ENCODE data around the gene PIK3R2.
"Not testable (repeated sequence)": the region's sequence is repeated elsewhere in the genome, so short reads cannot be mapped to it uniquely, and the experiment has no call there.

Gene PIK3R2

DNA sequence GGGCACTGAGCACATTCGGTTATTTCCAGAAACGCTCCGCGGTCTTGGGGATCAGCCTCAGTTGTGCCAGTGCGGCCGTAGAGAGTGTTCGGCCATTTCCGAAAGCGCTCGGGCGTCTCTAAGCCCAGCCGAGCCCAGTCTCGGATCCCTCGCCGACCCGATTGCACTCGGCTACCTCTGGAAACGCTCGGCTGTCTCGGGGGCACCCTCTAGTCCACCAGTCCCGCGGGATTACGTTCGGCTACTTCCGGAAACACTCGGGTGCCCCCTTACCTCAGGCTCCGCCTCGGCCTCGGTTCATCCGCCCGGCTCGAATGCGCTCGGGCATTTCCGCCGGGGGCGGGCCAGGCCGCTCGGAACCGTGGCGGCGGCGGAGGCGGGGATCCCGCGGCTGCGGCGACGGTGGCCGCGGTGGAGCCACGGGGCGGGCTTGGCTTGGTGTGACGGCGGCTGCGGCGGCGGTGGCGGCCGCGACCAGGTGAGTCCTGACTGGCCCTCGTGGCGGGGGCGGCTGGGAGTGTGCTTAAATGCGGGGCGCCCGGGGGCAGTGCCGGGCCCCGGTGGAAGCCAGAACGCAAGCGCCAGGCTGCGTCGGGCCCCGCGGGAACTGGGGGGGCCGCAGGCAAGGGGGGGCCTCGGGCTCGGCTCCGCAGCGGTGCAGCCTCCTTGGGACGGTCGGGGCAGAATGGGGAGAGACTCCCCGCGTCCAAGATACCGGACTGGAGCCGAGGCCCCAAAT, at the start of gene PIK3R2:
Gene PIK3R2, plus strand, starts transcription at position 347 of the 739 bp plus-strand sequence. CDS start 2,717 bp downstream, outside the sequence.
- DNase-seq, result peak; percentile 97 to 99 (median 98)

DNA sequence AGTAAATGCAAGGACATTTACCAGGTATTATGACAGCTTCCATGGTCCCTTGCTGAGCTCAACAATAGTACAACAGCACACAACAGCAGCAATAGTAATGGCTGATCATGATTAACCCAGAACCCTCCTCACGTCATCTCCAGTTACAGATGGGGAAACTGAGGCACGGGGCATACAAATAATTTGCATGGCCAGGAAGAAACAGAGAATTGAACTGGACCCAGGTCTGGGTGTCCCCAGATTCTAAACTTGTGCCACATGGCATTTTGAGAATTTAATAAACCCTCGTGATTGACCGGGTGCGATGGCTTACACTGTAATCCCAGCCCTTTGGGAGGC, 48.2 kb upstream of the PIK3R2 start:
- no peak for DNase-seq

DNA sequence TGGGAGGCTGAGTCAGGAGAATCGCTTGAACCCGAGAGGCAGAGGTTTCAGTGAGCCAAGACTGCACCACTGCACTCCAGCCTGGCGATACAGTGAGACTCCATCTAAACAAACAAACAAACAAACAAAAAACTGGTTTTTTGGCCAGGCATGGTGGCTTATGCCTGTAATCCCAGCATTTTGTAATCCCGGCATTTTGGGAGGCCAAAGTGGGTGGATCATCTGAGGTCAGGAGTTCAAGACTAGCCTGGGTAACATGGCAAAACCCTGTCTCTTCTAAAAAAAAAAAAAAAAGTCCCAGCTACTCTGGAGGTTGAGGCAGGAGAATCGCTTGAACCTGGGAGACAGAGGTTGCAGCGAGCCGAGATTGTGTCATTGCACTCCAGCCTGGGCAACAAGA, 47.7 kb upstream of the PIK3R2 start:
- not testable (repeated sequence) for DNase-seq

DNA sequence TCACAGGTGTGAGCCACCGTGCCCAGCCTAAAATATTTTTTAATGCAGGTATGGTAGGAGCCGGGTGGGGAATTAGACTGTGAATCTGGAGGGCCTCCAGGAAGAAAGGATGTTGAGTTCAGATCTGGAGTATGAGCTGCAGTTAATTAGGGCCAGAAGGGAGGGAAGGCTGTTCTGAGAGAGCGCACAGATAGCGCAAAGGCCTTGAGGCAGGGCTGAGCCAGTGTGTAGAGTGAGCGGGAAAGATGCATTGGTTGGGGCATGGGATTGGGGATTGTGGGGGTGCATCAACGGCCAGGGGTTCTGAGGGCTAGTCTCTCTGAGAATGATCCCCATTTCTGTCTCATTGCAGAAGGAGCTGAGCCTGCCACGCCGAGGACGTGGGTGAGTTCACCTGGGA, 45.7 kb upstream of the PIK3R2 start:
- DNase-seq, result no peak

DNA sequence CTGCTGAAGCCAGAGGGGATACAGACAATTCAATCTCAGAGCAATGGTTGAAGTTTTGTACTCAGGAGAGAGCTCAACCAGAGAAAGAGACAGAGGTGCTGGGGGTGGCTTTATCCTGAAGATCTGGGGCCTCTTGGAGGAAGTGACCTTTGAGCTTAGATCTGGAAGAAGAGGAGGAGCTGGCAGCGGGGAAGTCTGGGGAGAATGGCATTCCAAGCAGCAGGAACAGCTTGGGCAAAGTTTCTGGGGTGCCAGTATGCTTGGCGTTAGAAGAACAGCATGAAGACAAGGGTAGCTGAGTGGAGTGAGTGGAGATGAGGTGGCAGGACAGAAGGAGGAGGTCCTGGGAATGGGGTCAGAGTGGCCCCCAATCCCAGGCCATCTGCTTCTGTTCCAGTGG, 44.1 kb upstream of the PIK3R2 start:
- no peak for DNase-seq

DNA sequence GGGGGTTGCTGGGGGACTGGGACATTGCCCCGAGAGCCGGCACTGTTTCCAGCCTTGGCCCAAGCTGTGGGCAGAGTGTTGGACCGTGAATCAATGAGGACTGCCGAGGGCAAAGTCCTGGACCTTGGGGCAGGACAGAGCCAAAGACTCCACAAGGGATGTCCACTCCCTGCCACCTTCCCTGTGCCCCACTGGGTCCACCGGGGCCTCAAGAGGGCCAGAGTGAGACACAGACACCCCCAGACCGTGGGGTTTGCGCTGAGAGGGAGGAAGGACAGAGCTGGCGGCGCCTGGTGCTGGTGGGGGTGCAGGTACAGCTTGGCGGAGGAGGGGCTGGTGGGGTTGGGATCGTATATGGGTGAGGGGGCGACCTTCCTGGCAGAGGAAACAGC, 43.6 kb upstream of the PIK3R2 start:
- DNase-seq, result no peak

DNA sequence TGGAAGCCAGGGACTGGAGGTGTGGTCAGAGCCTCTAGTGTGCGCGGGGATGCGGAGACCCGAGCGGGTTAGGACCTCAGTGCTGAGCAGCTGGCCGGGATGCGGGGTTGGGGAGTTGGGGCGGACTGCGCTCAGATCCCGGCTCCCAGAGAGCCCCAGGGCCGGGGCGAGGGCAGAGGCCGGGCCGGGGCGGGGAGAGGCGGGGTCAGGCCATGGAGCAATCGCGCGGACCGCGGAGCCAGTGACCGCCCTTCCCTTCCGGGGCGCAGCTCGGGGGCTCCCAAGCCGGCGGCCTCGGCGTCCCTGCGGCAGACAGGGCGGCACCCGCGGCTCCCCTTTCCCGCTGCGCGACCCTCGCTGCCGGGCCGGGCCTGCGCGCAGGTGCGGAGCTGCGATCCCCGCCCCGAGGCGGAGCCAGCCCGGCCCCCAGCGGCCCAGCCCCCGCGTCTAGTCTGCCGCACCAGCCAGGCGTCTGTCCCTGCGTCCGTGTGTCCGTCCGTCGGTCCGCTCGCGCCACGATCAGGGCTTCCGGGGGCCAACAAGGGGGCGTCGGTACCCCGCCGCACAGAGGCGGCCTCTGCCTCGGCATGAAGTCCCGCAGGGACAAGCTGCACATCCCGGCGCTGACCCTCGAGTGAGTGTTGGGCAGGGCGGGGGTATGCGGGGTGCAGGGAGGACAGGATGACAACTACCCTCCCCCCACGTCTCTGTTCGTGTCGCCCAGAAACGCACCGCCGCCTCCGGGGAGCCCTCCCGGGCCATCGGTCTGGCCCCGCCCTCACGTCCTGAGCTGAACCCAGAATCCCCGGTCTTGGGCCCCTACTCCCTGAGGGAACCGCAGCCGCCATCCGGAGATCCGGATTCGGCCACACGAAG, 43.0 kb upstream of the PIK3R2 start:
- peak; percentile 10 to 25 (median 16) for DNase-seq

DNA sequence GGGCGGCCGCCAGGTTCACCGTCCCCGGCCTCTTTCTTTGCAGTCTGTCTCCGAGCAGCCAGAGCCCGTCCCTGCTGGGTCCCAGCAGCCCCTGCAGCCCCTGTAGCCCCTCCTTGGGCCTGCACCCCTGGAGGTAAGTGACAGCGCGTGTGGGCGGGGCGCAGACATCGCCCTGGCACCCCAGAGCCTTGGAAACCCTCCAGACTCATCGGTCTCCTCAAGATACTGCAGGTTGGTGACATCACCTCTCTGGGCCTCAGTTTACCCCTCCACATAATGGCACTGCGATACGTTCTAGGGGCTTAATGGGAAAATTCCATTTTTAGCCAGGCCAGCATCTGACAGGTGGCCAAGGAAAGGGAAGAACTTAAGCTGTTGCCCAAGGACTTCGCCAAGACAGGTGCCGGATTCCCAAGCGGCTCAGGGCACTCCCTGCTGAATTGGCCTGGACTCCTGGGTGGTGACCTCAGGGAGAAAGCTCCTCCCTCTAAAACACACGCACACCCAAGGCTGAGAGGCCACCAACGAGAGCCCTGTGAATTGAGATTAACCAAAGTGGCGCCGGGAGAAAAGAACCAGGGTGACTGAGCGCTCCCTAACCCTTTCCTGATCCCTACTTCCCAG, 42.2 kb upstream of the PIK3R2 start:
- DNase-seq, result no peak

DNA sequence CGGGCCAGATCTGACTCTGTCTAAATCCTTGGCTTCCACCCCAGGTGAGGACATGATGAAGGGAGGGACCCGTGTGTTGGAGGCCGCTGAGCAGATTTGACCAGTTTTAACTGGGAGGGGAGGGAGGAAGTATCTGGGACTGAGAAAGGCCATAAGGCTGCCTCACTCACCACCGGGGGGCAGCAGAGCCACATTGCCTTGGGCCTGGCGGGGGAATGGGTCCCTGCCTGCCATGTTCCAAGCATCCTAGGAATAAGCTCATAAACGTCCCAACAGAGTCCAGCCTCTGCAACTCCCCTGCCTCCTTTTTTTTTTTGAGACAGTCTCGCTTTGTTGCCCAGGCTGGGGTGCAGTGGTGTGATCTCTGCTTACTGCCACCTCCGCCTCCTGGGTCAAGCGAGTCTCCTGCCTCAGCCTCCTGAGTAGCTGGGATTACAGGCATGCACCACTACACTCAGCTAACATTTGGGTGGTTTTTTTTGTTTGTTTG, 39.9 kb upstream of the PIK3R2 start:
- DNase-seq, result peak; percentile 42 to 74 (median 54)

DNA sequence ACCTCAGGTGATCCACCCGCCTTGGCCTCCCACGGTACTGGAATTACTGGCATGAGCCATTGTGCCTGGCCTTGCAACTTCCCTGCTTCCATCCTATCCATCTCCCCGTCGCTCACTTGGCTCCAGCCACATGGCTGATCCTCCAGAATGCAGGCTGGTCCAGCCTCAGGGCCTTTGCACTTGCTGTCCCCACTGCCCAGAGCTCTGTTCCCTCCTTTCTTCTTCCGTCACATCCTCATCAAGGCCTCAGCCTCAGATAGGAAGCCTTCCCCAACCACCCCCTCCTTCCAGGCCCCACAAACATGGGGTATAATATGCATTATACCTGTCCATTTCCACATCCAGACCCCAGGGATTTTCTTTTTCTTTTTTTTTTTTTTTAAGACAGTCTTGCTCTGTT, 39.1 kb upstream of the PIK3R2 start:
- no peak for DNase-seq

DNA sequence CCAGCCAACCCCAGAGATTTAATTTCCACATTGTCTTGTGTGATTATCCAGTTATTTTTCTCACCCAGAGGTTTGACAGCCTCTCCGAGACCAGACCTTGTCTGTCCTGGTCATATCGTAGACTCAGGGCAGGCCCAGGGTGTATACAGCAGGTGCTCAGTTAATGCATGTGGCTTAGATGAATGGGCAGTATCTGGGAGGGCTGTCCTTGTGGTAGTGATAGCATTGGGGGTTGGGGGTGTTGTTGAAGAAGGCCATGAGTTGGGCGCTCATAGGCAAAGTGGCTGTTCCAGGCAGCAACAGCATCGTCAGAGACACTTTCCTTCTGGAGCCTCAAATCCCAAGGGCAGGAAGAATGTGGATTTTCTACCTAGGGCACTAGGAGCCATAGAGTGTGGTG, 38.5 kb upstream of the PIK3R2 start:
- DNase-seq, result no peak

DNA sequence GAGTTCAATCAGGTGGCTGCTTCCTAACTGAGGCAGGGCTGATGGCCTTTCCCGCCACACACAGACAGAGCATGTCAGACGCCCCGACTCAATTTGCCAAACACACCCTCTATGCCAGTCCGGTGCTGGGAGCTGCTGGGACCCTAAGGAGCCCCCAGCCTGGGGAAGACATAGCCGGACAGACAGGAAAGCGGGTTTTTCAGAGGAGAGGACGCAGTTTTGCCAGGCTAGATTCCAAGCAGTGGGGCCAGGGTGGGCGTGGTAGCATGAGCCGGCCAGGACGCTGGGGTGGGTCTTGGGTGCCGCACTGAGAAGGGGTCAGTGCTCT, 35.6 kb upstream of the PIK3R2 start:
- no peak for DNase-seq

DNA sequence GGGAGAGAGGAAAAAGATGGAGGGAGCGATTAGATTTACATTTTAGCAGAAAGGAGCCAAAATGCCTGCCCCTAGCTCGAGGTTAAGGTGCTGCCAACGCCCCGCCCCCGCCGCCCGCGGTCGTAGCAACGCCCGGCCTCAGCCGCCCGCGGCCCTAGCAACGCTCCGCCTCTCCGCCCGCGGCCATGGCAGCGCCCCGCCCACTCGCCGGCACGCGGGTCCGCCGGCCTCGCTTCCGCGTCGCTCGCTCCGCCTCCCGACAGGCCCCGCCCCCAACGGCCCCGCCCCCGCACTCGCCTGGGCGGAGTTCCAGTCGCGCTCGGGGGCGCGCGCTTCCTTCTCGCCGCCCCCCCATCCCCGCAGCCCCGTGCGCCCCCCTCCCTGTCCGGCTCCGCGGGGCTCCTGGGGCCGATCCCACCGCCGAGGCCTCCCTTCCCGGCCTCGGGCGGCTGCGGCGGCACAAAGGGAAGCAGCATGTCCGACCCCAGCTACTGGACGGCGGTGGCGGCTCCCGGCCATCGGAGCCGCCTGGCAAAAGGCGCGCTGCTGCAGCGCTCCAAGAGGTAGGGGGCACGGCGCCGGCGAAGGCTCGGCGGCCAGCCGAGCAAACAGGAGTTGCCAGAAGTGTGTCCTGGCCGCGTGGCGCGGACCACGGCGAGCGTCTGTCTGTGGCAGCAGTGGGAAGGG, 35.1 kb upstream of the PIK3R2 start:
- peak; percentile 93 to 96 (median 94) for DNase-seq

DNA sequence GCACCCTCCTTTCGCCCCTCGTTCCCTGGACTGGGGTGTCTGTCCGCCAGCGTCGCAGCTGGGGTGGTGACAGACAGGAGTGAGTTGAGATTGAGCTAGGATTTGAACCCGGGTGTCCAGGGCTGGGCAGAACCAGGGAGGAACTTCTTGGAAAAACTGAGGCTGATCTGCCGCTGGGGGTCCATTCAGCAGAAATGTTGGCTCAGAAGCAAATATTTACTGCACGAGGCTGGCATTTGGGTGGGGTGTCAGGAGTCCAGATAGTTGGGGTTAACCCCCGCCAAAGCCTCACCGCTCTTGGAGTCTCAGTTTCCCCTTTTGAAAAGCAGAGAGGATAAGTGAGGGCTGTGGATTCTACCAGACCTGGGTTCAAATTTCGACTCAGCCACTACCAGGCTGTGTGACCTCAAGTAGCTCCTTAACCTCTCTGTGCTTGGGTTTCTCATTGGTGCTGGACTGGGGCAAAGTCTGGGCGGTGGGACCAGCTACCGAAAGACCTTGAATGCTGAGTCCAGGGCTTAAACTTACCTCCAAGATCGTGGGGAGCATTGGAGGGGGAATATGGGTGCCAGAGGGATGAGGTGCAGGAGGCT, 34.4 kb upstream of the PIK3R2 start:
- no peak for DNase-seq

DNA sequence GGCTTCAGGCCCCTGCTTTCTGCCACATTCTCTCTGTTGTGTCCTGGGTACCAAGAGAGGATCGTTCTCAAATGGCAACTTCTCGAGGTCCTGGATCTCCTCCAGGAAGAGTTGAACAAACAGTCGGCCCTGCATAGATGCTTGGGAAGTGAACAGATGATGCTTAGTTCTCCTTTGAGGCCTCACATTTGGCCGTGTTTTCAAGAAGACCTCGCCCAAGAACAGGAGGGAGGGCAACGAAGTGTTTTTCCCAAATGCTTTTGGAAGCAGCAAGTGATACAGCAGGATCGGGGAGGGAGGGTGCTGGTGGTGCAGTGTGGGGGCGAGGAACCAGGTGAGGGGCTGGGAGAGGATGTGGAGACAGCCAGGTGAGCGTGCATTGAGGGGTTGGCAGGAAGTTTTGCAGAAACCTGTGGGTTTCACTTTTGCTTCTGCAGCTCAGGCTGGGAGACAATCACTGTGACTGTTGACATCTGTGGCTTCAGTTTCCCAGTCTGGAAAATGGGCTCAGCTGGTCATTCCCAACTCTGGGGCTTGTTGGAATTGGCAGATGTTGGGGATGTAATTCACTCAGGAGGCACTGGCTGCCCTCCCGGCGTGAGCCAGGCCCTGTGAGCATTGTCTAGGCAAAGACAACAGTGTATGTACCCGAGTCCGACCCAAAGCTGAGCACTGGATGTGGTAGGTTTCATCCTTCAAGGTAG, 33.8 kb upstream of the PIK3R2 start:
- DNase-seq, result peak in 3 of 4 experiments; percentile 15 to 29 (median 28)

DNA sequence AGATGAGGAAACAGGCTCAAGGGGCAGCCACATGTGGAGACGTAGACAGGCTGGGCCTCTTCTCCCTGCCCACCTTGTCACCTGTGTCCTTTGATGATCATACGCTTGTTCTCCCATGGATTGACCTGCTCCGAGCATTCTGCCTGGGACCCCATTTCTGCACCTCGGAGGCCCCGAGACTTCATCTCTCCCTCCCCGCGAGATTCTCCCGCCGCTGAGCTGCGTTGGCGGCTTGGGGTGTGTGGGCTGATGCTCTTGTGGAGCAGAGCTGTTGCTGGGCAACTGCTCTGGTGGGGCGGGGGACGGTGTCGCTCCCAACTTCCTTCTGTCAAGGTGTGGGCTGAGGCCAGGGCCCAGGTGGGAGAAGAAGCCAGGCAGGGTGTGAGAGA, 33.3 kb upstream of the PIK3R2 start:
- peak in 3 of 4 experiments; percentile 5 to 19 (median 18) for DNase-seq

DNA sequence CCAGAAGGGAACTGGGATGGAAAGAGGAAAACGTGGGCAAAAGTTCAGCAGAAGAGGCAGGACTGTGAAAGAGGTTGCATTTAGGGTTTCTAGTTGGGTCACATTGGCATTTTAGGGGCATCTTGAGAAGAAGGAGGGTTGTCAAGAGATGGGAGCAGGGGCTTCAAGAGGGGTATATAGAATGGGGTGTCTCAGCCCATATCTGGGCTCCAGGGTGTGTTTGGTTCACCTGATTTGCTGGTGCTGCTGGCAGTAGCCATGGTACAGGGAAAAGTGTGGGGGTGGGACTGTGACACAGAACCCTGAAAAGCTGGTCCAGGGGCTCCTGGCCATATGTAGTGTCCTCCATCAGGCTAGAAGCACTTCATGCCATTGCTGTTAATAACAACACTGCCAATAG, 32.8 kb upstream of the PIK3R2 start:
- no peak for DNase-seq

DNA sequence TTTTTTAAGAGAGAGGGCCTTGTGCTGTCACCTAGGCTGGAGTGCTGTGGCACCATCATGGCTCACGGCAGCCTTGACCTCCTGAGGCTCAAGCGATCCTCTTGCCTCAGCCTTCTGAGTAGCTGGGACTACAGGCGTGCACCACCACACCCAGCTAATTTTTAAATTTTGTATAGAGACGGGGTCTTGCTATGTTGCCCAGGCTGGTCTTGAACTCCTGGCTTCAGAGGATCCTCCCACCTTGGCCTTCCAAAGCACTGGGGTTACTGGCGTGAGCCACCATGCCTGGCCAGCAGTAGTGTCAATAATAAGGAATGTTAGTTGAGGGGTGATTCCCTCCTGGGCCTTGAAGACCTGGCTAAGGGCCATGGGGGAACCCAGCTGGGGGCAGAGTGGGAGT, 31.8 kb upstream of the PIK3R2 start:
- no peak for DNase-seq

DNA sequence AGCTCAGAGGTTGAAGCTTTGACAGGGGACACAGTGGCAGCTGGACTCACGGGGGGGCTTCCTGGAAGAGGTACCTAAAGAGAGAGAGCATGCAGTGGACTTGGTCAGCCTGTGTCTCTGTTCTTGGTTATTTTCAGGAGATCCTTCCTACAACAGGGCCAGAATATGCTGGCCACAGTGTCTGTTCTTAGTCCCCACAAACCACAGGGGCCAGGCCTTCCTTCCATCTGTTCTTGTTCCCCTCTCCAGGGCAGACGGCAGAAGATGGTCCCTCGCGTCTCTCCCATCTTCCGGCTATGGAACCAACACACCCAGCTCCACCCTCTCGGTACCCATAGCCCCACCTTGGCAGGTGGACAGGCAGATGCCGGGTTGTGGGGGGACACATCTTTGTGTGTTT, 30.5 kb upstream of the PIK3R2 start:
- no peak for DNase-seq

DNA sequence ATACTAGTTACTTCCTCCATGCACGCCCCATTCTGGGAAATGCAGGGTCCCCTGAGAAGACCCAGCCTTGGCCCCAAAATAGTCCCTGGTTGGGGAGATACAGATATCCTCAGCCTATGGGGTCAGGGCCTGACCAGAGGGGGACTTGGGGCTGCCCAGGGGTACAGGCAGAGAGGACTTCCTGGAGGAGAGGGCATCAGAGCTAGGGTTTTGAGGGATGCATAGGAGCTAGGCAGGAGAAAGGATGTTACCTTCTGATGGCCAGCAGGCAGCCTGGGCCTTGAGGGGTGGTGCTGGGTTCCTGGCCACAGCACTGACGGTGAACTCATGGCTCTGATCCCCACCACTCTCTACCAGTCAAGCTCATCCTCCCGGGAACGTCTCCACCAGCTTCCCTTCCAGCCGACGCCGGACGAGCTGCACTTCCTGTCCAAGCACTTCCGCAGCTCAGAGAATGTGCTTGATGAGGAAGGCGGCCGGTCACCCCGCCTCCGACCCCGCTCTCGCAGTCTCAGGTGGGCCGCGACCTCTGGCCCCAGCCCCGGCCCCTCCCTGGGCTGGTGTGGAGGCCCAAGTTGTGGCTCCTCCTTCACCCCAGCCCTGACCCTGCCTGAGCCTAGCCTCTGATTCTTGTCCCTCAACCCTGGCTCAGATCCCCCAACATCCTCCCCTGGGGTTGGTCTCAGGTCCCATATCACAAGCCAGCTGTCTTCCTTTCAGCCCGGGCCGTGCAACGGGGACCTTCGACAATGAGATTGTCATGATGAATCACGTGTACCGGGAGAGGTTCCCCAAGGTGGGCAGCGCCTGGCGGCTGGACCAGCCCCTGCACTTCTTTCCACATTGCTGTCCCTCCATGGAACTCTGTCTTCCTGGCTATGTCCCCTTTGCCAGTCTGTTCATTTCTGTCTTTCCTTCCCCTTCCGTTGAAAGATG, 29.8 kb upstream of the PIK3R2 start:
- DNase-seq, result no peak

DNA sequence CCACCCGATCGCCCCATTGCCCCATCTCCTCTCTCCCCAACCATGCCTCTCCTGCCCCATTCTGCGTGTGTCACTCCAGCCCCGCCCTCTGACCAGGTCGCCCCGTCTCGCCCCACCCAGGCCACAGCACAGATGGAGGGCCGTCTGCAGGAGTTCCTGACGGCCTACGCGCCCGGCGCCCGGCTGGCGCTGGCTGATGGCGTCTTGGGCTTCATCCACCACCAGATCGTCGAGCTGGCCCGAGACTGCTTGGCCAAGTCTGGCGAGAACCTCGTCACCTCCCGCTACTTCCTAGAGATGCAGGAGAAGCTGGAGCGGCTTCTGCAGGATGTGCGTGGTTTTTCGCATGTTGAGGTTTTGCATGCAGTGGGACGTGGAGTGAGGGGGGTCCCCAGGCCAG, 29.1 kb upstream of the PIK3R2 start:
- DNase-seq, result no peak

Data from activated CD4-positive, CD25-positive, alpha-beta regulatory T cell (primary cell).